Fibroblast of lung (primary cell): Measurements from ENCODE around the gene UTF1. TPM values are rescaled to one million over a fixed set of nuclear protein-coding genes. Genes with fewer than 3 reads are reported as not detected.

Experiments
- DNase-seq, 2 donors: peaks; one replicate each; pipeline versions ENCODE4 v3.0.0 to v3.0.0-alpha.2; 2010; ENCODE audit warnings: low read depth in 2 of 2
- H2AFZ ChIP-seq: 2 replicates; pipeline ENCODE4 v1.5.1; 2012; ENCODE audit warnings: low read length, control low read depth, inconsistent platforms
- H3K27ac ChIP-seq: 2 replicates; pipeline ENCODE4 v1.5.1; 2011; ENCODE audit warnings: low read length, control low read depth; ENCODE audit not compliant: insufficient read depth
- H3K27me3 ChIP-seq: 2 replicates; pipeline ENCODE4 v1.5.1; 2011; ENCODE audit warnings: mild to moderate bottlenecking, low read length; ENCODE audit not compliant: control insufficient read depth, insufficient read depth
- H3K36me3 ChIP-seq: 2 replicates; pipeline ENCODE4 v1.5.1; 2011; ENCODE audit warnings: low read length; ENCODE audit not compliant: control insufficient read depth, insufficient read depth
- H3K4me1 ChIP-seq: 2 replicates; pipeline ENCODE4 v1.5.1; 2011; ENCODE audit warnings: low read length; ENCODE audit not compliant: control insufficient read depth, insufficient read depth; ENCODE audit errors: extremely low read depth
- H3K4me2 ChIP-seq: 2 replicates; pipeline ENCODE4 v1.5.1; 2011; ENCODE audit warnings: low read length, control low read depth; ENCODE audit not compliant: insufficient read depth; ENCODE audit errors: extremely low read depth
- H3K4me3 ChIP-seq, 4 experiments: fragments of 200-600 bp in 1 of 4; sonication (generic) in 1 of 4; replicated peaks in 1 of 4; 2 replicates each; pipeline ENCODE4 v1.5.1; 2011 to 2016; ENCODE audit warnings: low read length in 4 of 4, low read depth in 3 of 4, mild to moderate bottlenecking in 3 of 4, control low read depth in 2 of 4, inconsistent platforms in 1 of 4, mixed read lengths in 1 of 4; ENCODE audit not compliant: insufficient read depth in 1 of 4; ENCODE audit errors: control extremely low read depth in 1 of 4
- H3K79me2 ChIP-seq: 2 replicates; pipeline ENCODE4 v1.5.1; 2012; ENCODE audit warnings: mild to moderate bottlenecking, low read length, inconsistent platforms; ENCODE audit not compliant: control insufficient read depth, insufficient read depth
- H3K9ac ChIP-seq: 2 replicates; pipeline ENCODE4 v1.5.1; 2011; ENCODE audit warnings: mild to moderate bottlenecking, low read length, control low read depth; ENCODE audit not compliant: insufficient read depth
- H3K9me3 ChIP-seq: 2 replicates; pipeline ENCODE4 v1.5.1; 2012; ENCODE audit warnings: low read depth, low read length; ENCODE audit not compliant: control insufficient read depth, insufficient read depth
- H4K20me1 ChIP-seq: 2 replicates; pipeline ENCODE4 v1.5.1; 2011; ENCODE audit warnings: low read length; ENCODE audit not compliant: control insufficient read depth, insufficient read depth; ENCODE audit errors: extremely low read depth
- CTCF ChIP-seq, 2 donors: IDR thresholded peaks in 1 of 2; conservative IDR thresholded peaks in 1 of 2; 1 replicate in 1 of 2; 2 replicates in 1 of 2; pipeline ENCODE4 v1.5.1; 2011 to 2012; ENCODE audit warnings: low read length in 2 of 2, control low read depth in 1 of 2, inconsistent platforms in 1 of 2, low read depth in 1 of 2, mild to moderate bottlenecking in 1 of 2
- EZH2 ChIP-seq: IDR thresholded peaks from 2 replicates; pipeline ENCODE4 v1.5.1; 2012; ENCODE audit warnings: low read length, control low read depth, mild to moderate bottlenecking; ENCODE audit errors: missing control alignments
- polyA plus RNA-seq, 2 donors: library from polyadenylated mRNA; depleted of rRNA in 1 of 2; stranded (reverse) in 1 of 2; unstranded in 1 of 2; fragments of >200 nt; gene quantifications; 2 replicates each; pipeline ENCODE4 v1.2.1, GENCODE V29; 2011 to 2012; ENCODE audit warnings: missing spikeins in 1 of 2
- total RNA-seq: library from RNA; depleted of rRNA; stranded (reverse); fragments of >200 nt; gene quantifications from 2 replicates; pipeline ENCODE4 v1.2.1, GENCODE V29; 2014

The UTF1 gene
- total and polyA plus RNA-seq, 2 donors (not counting 1 experiment from before 2014, with no cell fraction given) = not detected

GRCh38 chr10:133199992-133200611 lies 29.9 kb upstream of the UTF1 start:
- Histone ChIP-seq H3K4me2 (no peak overlapping the region), H3K4me3 (no peak overlapping the region), H3K9me3 (no peaks in the 10 kb centered on the region), H4K20me1 (no peaks in the 10 kb centered on the region), H3K27ac (no peak overlapping the region), H3K36me3 (no peaks in the 10 kb centered on the region), H3K27me3 (no peaks in the 10 kb centered on the region), H3K9ac (no peak overlapping the region), H3K4me1 (no peaks in the 10 kb centered on the region), H3K79me2 (no peaks in the 10 kb centered on the region), H2AFZ (no peak overlapping the region)
- DNase-seq = no peak
- no peak for TF ChIP-seq CTCF (conservative IDR thresholded peaks at IDR 0.05 in 1 of 2, IDR thresholded peaks at IDR 0.05 in 1 of 2; ENCODE audit: low read depth in 1 of 2, low read length in 2 of 2)
- TF ChIP-seq EZH2 = no peak

- Histone ChIP-seq H2AFZ (no peak overlapping the region), H3K27ac (no peak overlapping the region), H3K27me3 (no peaks in the 10 kb centered on the region), H4K20me1 (no peaks in the 10 kb centered on the region), H3K9ac (no peak overlapping the region), H3K4me2 (no peak overlapping the region), H3K4me3 (no peak overlapping the region), H3K9me3 (no peaks in the 10 kb centered on the region), H3K36me3 (no peaks in the 10 kb centered on the region), H3K79me2 (no peaks in the 10 kb centered on the region), H3K4me1 (no peaks in the 10 kb centered on the region)
- no peak for TF ChIP-seq EZH2
- no peak for TF ChIP-seq CTCF (conservative IDR thresholded peaks at IDR 0.05 in 1 of 2, IDR thresholded peaks at IDR 0.05 in 1 of 2; ENCODE audit: low read depth in 1 of 2, low read length in 2 of 2)
- DNase-seq = no peak
Observed at GRCh38 chr10:133200621-133201031, 29.4 kb upstream of the UTF1 start.

- H3K79me2 ChIP-seq = no peaks in the 10 kb centered on the region
- no peak overlapping the region for H3K4me3 ChIP-seq
- H3K27ac ChIP-seq = no peak overlapping the region
- no peak overlapping the region for H2AFZ ChIP-seq
- H3K9me3 ChIP-seq = no peaks in the 10 kb centered on the region
- no peak for DNase-seq
- no peaks in the 10 kb centered on the region for H4K20me1 ChIP-seq
- H3K9ac ChIP-seq = no peak overlapping the region
- H3K4me1 ChIP-seq = no peaks in the 10 kb centered on the region
- H3K36me3 ChIP-seq = no peaks in the 10 kb centered on the region
- no peak overlapping the region for H3K4me2 ChIP-seq
- no peak for TF ChIP-seq EZH2
- no peaks in the 10 kb centered on the region for H3K27me3 ChIP-seq
Observed at GRCh38 chr10:133201151-133201947, 28.7 kb upstream of the UTF1 start.
